HG02885 (cell line): ENCODE data around the gene LALBA.
"Not testable (repeated sequence)": the region's sequence is repeated elsewhere in the genome, so short reads cannot be mapped to it uniquely, and the experiment has no call there.

Experiments
- ATAC-seq: cut with Tn5 transposase; IDR thresholded peaks from one replicate; pipeline ENCODE4 v1.9.1; 2021; ENCODE audit warnings: mild to moderate bottlenecking; ENCODE audit not compliant: unreplicated experiment, poor library complexity

Gene LALBA

GRCh38 chr12:48569946-48570345 is at the start of gene LALBA:
LALBA (minus strand) TSS chr12:48570046; CDS start chr12:48570020, 26 bp downstream.
- no peak for ATAC-seq

- peak; percentile 73 for ATAC-seq
These were observed 48.7 kb upstream of the LALBA start for GRCh38 chr12:48618541-48618940.

GRCh38 chr12:48615681-48616080 is 45.8 kb upstream of the LALBA start:
- ATAC-seq, result no peak

GRCh38 chr12:48613321-48613720 is 43.5 kb upstream of the LALBA start:
- no peak for ATAC-seq

- no peak for ATAC-seq
These were observed 32.5 kb upstream of the LALBA start for GRCh38 chr12:48602192-48602989.

GRCh38 chr12:48601013-48601756 is 31.3 kb upstream of the LALBA start:
- peak; percentile 81 for ATAC-seq

- no peak for ATAC-seq
These were observed 30.7 kb upstream of the LALBA start for GRCh38 chr12:48600552-48600951.

- no peak for ATAC-seq
These were observed 22.8 kb upstream of the LALBA start for GRCh38 chr12:48592591-48593086.

GRCh38 chr12:48586361-48586760 is 16.5 kb upstream of the LALBA start:
- ATAC-seq, result no peak

- no peak for ATAC-seq
These were observed 13.9 kb upstream of the LALBA start for GRCh38 chr12:48583728-48584127.

GRCh38 chr12:48580831-48581230 is 11.0 kb upstream of the LALBA start:
- no peak for ATAC-seq

GRCh38 chr12:48572326-48572725 is 2.5 kb upstream of the LALBA start:
- no peak for ATAC-seq

GRCh38 chr12:48567731-48568130 is 2.1 kb downstream of the LALBA start:
- no peak for ATAC-seq

GRCh38 chr12:48557919-48558318 is 11.9 kb downstream of the LALBA start:
- no peak for ATAC-seq

GRCh38 chr12:48556631-48557030 is 13.2 kb downstream of the LALBA start:
- no peak for ATAC-seq

GRCh38 chr12:48553666-48554343 is 16.0 kb downstream of the LALBA start:
- not testable (repeated sequence) for ATAC-seq

- ATAC-seq, result not testable (repeated sequence)
These were observed 18.2 kb downstream of the LALBA start for GRCh38 chr12:48551636-48552035.

- ATAC-seq, result not testable (repeated sequence)
These were observed 22.8 kb downstream of the LALBA start for GRCh38 chr12:48547012-48547411.

- no peak for ATAC-seq
These were observed 23.9 kb downstream of the LALBA start for GRCh38 chr12:48545833-48546469.

GRCh38 chr12:48542300-48542928 is 27.4 kb downstream of the LALBA start:
- no peak for ATAC-seq
